MCF 10A (cell line): Measurements from ENCODE around the gene BNIP5. TPM values are rescaled to one million over a fixed set of nuclear protein-coding genes. Genes with fewer than 3 reads are reported as not detected.

Source experiments
- BruUV-seq: library from RNA; stranded (reverse); fragments of 400-500 nt; replicated peaks from 2 replicates; lab custom pipeline; 2021; lab: Mats Ljungman, UMichigan
- CTCF ChIA-PET: fragments of 300-600 bp; sonication (Branson Sonifier 250); formaldehyde crosslinking; extraction: SDS; loops from one replicate; lab custom pipeline; 2021; ENCODE audit warnings: antibody characterized with exemption, inconsistent platforms; lab: Yijun Ruan, JAX
- POLR2A ChIA-PET: fragments of 300-600, 350-650 bp; sonication (Branson Sonifier 250); formaldehyde crosslinking; extraction: SDS; loops from one replicate; lab custom pipeline; 2020; ENCODE audit warnings: antibody characterized with exemption, inconsistent platforms; lab: Yijun Ruan, JAX
- DNase-seq: peaks from one replicate; pipeline ENCODE4 v3.0.0-alpha.2; 2018; ENCODE audit not compliant: unreplicated experiment
- H3K27ac Mint-ChIP-seq: one replicate; pipeline ENCODE4 v1.8.0; 2022; ENCODE audit warnings: mild to moderate bottlenecking, low read depth, mixed read lengths; ENCODE audit not compliant: unreplicated experiment
- H3K27me3 Mint-ChIP-seq: one replicate; pipeline ENCODE4 v1.8.0; 2022; ENCODE audit warnings: mixed read lengths; ENCODE audit not compliant: insufficient read depth, unreplicated experiment
- H3K36me3 Mint-ChIP-seq: one replicate; pipeline ENCODE4 v1.8.0; 2022; ENCODE audit warnings: mild to moderate bottlenecking, moderate library complexity, mixed read lengths; ENCODE audit not compliant: insufficient read depth, unreplicated experiment
- H3K4me1 Mint-ChIP-seq: one replicate; pipeline ENCODE4 v1.8.0; 2022; ENCODE audit warnings: mixed read lengths; ENCODE audit not compliant: insufficient read depth, unreplicated experiment
- H3K4me3 Mint-ChIP-seq: one replicate; pipeline ENCODE4 v1.8.0; 2022; ENCODE audit warnings: mild to moderate bottlenecking, moderate library complexity, mixed read lengths; ENCODE audit not compliant: unreplicated experiment
- H3K9me3 Mint-ChIP-seq: one replicate; pipeline ENCODE4 v1.8.0; 2022; ENCODE audit warnings: mixed read lengths; ENCODE audit not compliant: unreplicated experiment
- CTCF ChIP-seq: fragments of 200-600 bp; IDR thresholded peaks from one replicate; pipeline ENCODE4 v1.8.0; 2022; ENCODE audit warnings: antibody characterized with exemption, mild to moderate bottlenecking; ENCODE audit not compliant: unreplicated experiment
- intact Hi-C: fragments of 100-400 bp; cut with micrococcal nuclease; formaldehyde crosslinking; loops from 2 replicates; pipeline ENCODE4 v1.14.1; 2022
- total RNA-seq: library from RNA; stranded (reverse); gene quantifications from 2 replicates; pipeline ENCODE4 v1.2.3, GENCODE V29; 2022

Gene BNIP5
- total RNA-seq, 1 experiment from 2014 or later: not detected

GRCh38 chr6:36322591-36322990 is 14.1 kb downstream of the BNIP5 start:
- H3K9me3 Mint-ChIP-seq: no peaks in the 10 kb centered on the region
- H3K4me1 Mint-ChIP-seq: no peaks in the 10 kb centered on the region
- H3K27me3 Mint-ChIP-seq: peaks cover 16% of the 10 kb centered on the region
- TF ChIP-seq CTCF: no peak
- ChIA-PET CTCF (interaction anchor here (0.7 to 1.2 kb wide), 2 partner anchors 19 to 20 kb away, joined by 3 read pairs; no protein-coding TSS in a partner anchor), POLR2A (interaction anchor here (1.0 kb wide), 1 partner anchor 46 kb away, joined by 3 read pairs; no protein-coding TSS in a partner anchor)
- peaks cover 5% of the 10 kb centered on the region for H3K36me3 Mint-ChIP-seq
- intact Hi-C loops: no loop called here
- H3K4me3 Mint-ChIP-seq: no peak overlapping the region
- DNase-seq: no peak
- H3K27ac Mint-ChIP-seq: no peak overlapping the region
- no TSS peak for BruUV-seq

- CTCF ChIA-PET: interaction anchor here (0.7 to 2.5 kb wide), 4 partner anchors 14 to 313 kb away, joined by 3 to 10 read pairs (median 4); no protein-coding TSS in a partner anchor
- TF ChIP-seq CTCF: no peak
- Mint-ChIP-seq H3K36me3 (peaks cover 5% of the 10 kb centered on the region), H3K9me3 (no peaks in the 10 kb centered on the region), H3K27me3 (peaks cover 17% of the 10 kb centered on the region), H3K4me1 (no peaks in the 10 kb centered on the region), H3K4me3 (no peak overlapping the region), H3K27ac (no peak overlapping the region)
- intact Hi-C loops: no loop called here
- POLR2A ChIA-PET: interaction anchor here (0.7 kb wide), 1 partner anchor 36 kb away, joined by 3 read pairs; no protein-coding TSS in a partner anchor
- BruUV-seq: no TSS peak
- no peak for DNase-seq
Measured at GRCh38 chr6:36320475-36320874, 16.2 kb downstream of the BNIP5 start.

- H3K9me3 Mint-ChIP-seq: no peaks in the 10 kb centered on the region
- H3K4me3 Mint-ChIP-seq: no peak overlapping the region
- no peak for TF ChIP-seq CTCF
- H3K36me3 Mint-ChIP-seq: peaks cover 5% of the 10 kb centered on the region
- POLR2A ChIA-PET: no interaction called here
- intact Hi-C loops: no loop called here
- peaks cover 18% of the 10 kb centered on the region for H3K27me3 Mint-ChIP-seq
- H3K4me1 Mint-ChIP-seq: no peaks in the 10 kb centered on the region
- H3K27ac Mint-ChIP-seq: no peak overlapping the region
- no peak for DNase-seq
- CTCF ChIA-PET: interaction anchor here (0.7 to 2.5 kb wide), 3 partner anchors 17 to 312 kb away, joined by 4 to 10 read pairs (median 4); no protein-coding TSS in a partner anchor
- BruUV-seq: no TSS peak
Measured at GRCh38 chr6:36319821-36320220, 16.9 kb downstream of the BNIP5 start.

- Mint-ChIP-seq H3K36me3 (peaks cover 5% of the 10 kb centered on the region), H3K4me3 (no peak overlapping the region), H3K4me1 (no peaks in the 10 kb centered on the region), H3K9me3 (no peaks in the 10 kb centered on the region), H3K27me3 (peaks cover 18% of the 10 kb centered on the region), H3K27ac (no peak overlapping the region)
- ChIA-PET POLR2A (no interaction called here), CTCF (interaction anchor here (2.5 kb wide), 1 partner anchor 17 kb away, joined by 10 read pairs; no protein-coding TSS in a partner anchor)
- no TSS peak for BruUV-seq
- TF ChIP-seq CTCF: no peak
- DNase-seq: no peak
- intact Hi-C loops: no loop called here
Measured at GRCh38 chr6:36319436-36319762, 17.3 kb downstream of the BNIP5 start.
